A549 (cell line): ENCODE data around the gene RHOC. TPM values are rescaled to one million over a fixed set of nuclear protein-coding genes. Genes with fewer than 3 reads are reported as not detected.

ENCODE experiments used
- ATAC-seq, 2 experiments: fragments of 200-7000 bp in 1 of 2; fragments of >200 bp in 1 of 2; cut with Nextera tagmentation in 1 of 2; cut with Tn5 transposase in 1 of 2; 3 replicates each; pipeline versions ENCODE4 v1.8.0 to v1.9.1; 2018 to 2020; ENCODE audit warnings: mild to moderate bottlenecking in 1 of 2, moderate library complexity in 1 of 2
- CTCF ChIA-PET: fragments of 300-600 bp; sonication (Branson Sonifier 250); formaldehyde crosslinking; extraction: SDS; loops from one replicate; lab custom pipeline; 2021; ENCODE audit warnings: antibody characterized with exemption, inconsistent platforms; lab: Yijun Ruan, JAX
- POLR2A ChIA-PET: fragments of 350-600 bp; formaldehyde crosslinking; extraction: SDS; loops from one replicate; lab custom pipeline; 2021; ENCODE audit warnings: antibody characterized with exemption, inconsistent platforms; lab: Yijun Ruan, JAX
- DNase-seq, 2 experiments: peaks; one replicate each; pipeline versions ENCODE4 v3.0.0 to v3.0.0-alpha.2; 2011 to 2016; ENCODE audit warnings: low read depth in 1 of 2, low spot score in 1 of 2
- FAIRE-seq: peaks from 2 replicates; lab custom pipeline; 2011; peaks lifted over from hg19 to GRCh38; lab: Jason Lieb, UNC
- H3K27ac ChIP-seq, 2 experiments: fragments of >200 bp; sonication (Bioruptor Twin); formaldehyde crosslinking; 3 replicates each; pipeline ENCODE4 v1.5.1; 2016 to 2017
- H3K4me1 ChIP-seq: fragments of >200 bp; sonication (Bioruptor Twin); formaldehyde crosslinking; 3 replicates; pipeline ENCODE4 v1.6.1; 2016
- H3K4me2 ChIP-seq: fragments of >200 bp; sonication (Bioruptor Twin); formaldehyde crosslinking; 3 replicates; pipeline ENCODE4 v1.6.1; 2016
- H3K4me3 ChIP-seq: fragments of >200 bp; sonication (Bioruptor Twin); formaldehyde crosslinking; 3 replicates; pipeline ENCODE4 v1.5.1; 2016
- H3K9me3 ChIP-seq: fragments of >200 bp; sonication (Bioruptor Twin); formaldehyde crosslinking; 3 replicates; pipeline ENCODE4 v1.6.1; 2016
- ATOH8 ChIP-seq: fragments of 250-450 bp; sonication (Bioruptor Pico); IDR thresholded peaks from 2 replicates; pipeline ENCODE4 v1.5.0; 2020; ENCODE audit warnings: low read depth, mild to moderate bottlenecking, moderate library complexity
- BHLHE40 ChIP-seq: IDR thresholded peaks from 2 replicates; pipeline ENCODE4 v1.6.1; 2012; ENCODE audit warnings: low read depth, low read length, inconsistent platforms
- CBX2 ChIP-seq: fragments of 200-600 bp; sonication (generic); IDR thresholded peaks from 2 replicates; pipeline ENCODE4 v1.6.1; 2016; ENCODE audit warnings: low read depth, mild to moderate bottlenecking, borderline replicate concordance
- CBX8 ChIP-seq: fragments of 200-600 bp; sonication (generic); IDR thresholded peaks from 2 replicates; pipeline ENCODE4 v1.6.1; 2016
- CHD2 ChIP-seq: fragments of 150-350 bp; IDR thresholded peaks from 2 replicates; pipeline ENCODE4 v1.6.1; 2014; ENCODE audit warnings: low read length; ENCODE audit not compliant: partially characterized antibody
- E2F6 ChIP-seq: IDR thresholded peaks from 2 replicates; pipeline ENCODE4 v1.6.1; 2012; ENCODE audit warnings: low read depth, borderline replicate concordance
- EHF ChIP-seq: fragments of 250-450 bp; sonication (Bioruptor Pico); IDR thresholded peaks from 2 replicates; pipeline ENCODE4 v1.5.0; 2020; ENCODE audit warnings: mild to moderate bottlenecking
- ESRRA ChIP-seq: fragments of 150-350 bp; IDR thresholded peaks from 2 replicates; pipeline ENCODE4 v1.6.1; 2014; ENCODE audit warnings: mild to moderate bottlenecking, low read length, borderline replicate concordance
- FOSB ChIP-seq: fragments of 250-450 bp; sonication (Bioruptor Pico); IDR thresholded peaks from 2 replicates; pipeline ENCODE4 v1.5.0; 2020; ENCODE audit warnings: mild to moderate bottlenecking, moderate library complexity
- FOXS1 ChIP-seq: fragments of 250-450 bp; sonication (Bioruptor Pico); IDR thresholded peaks from 2 replicates; pipeline ENCODE4 v1.5.0; 2020; ENCODE audit warnings: mild to moderate bottlenecking, moderate library complexity
- HOXA7 ChIP-seq: fragments of 250-450 bp; sonication (Bioruptor Pico); IDR thresholded peaks from 2 replicates; pipeline ENCODE4 v1.5.0; 2020; ENCODE audit warnings: mild to moderate bottlenecking, moderate library complexity
- HOXB13 ChIP-seq: fragments of 250-450 bp; sonication (Bioruptor Pico); IDR thresholded peaks from 2 replicates; pipeline ENCODE4 v1.5.0; 2020; ENCODE audit warnings: low read depth, mild to moderate bottlenecking, moderate library complexity
- HOXB5 ChIP-seq: fragments of 250-450 bp; sonication (Bioruptor Pico); IDR thresholded peaks from 2 replicates; pipeline ENCODE4 v1.5.0; 2020; ENCODE audit warnings: mild to moderate bottlenecking, moderate library complexity
- KDM1A ChIP-seq: fragments of 200-600 bp; sonication (generic); IDR thresholded peaks from 2 replicates; pipeline ENCODE4 v1.6.1; 2016; ENCODE audit warnings: low read depth, mild to moderate bottlenecking
- RARB ChIP-seq: fragments of 250-450 bp; sonication (Bioruptor Pico); IDR thresholded peaks from 2 replicates; pipeline ENCODE4 v1.8.0; 2021; ENCODE audit warnings: mild to moderate bottlenecking, moderate library complexity
- RNF2 ChIP-seq: fragments of 200-600 bp; sonication (generic); IDR thresholded peaks from 2 replicates; pipeline ENCODE4 v1.6.1; 2016; ENCODE audit warnings: low read depth, mild to moderate bottlenecking, antibody characterized with exemption, moderate library complexity, borderline replicate concordance
- SMC3 ChIP-seq: fragments of >200 bp; sonication (Bioruptor Twin); formaldehyde crosslinking; IDR thresholded peaks from 3 replicates; pipeline ENCODE4 v1.6.1; 2018; ENCODE audit warnings: inconsistent platforms
- SREBF2 ChIP-seq: fragments of 450-650 bp; IDR thresholded peaks from 2 replicates; pipeline ENCODE4 v1.6.1; 2014; ENCODE audit warnings: mild to moderate bottlenecking, moderate library complexity
- TFCP2L1 ChIP-seq: fragments of 250-450 bp; sonication (Bioruptor Pico); IDR thresholded peaks from 2 replicates; pipeline ENCODE4 v1.5.0; 2021; ENCODE audit warnings: mild to moderate bottlenecking
- ZFP36 ChIP-seq: fragments of 450-650 bp; IDR thresholded peaks from 2 replicates; pipeline ENCODE4 v1.6.1; 2014; ENCODE audit warnings: borderline replicate concordance; ENCODE audit not compliant: partially characterized antibody
- ZNF302 ChIP-seq: fragments of 250-450 bp; sonication (Bioruptor Pico); IDR thresholded peaks from 2 replicates; pipeline ENCODE4 v1.9.0; 2021; ENCODE audit warnings: inconsistent platforms, mild to moderate bottlenecking, moderate library complexity
- WGBS: methylation state at CpG from one replicate; pipeline ENCODE4 v1.1.6; 2017; ENCODE audit errors: missing lambda C conversion rate; 5-methylcytosine and 5-hydroxymethylcytosine counted together
- polyA plus RNA-seq, 4 experiments: library from polyadenylated mRNA; depleted of rRNA in 3 of 4; stranded (reverse); fragments of >200 nt; fragmentation: RNase III in 1 of 4; extraction: RNeasy Plus Mini Kit Qiagen cat#74134 plus additional on column Dnase treatment in 1 of 4; gene quantifications; 2 replicates in 3 of 4; 3 replicates in 1 of 4; pipeline ENCODE4 v1.2.3, GENCODE V29; 2011 to 2017

The RHOC gene
- polyA plus RNA-seq, 2 of the 4 experiments (the other 2 are of a cell fraction), result 255 to 296 TPM

DNA sequence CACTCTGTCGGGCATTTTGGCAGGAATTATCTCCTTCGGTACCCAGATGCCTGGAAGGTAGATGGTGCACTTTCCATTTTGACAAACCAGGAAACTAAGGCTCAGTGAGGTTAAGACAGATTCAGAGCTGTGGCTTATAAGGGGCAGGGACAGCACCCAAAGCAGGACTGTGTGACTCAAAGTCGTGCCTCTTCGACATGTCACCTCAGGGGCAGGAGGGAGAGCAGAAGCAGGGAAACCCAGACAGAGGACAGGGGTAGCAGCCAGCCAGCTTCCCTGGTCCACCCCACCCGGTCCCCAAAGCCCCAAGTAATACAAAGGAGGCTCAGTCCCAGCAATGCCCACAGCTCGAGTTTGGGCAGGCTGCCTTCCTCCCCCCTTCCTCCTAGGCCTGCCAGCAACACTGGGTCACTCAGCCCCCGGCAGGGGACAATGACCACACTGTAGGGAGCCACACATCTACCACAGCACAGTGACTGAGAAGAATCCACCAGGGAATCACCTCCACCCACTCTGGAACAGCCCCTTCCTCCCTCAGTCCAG is 2.5 kb downstream of the RHOC start:
- ATAC-seq, result no peak
- DNase-seq, result no peak
- Histone ChIP-seq H3K9me3 (no peaks in the 10 kb centered on the region), H3K4me1 (peaks cover 60% of the 10 kb centered on the region), H3K4me2 (peak overlapping the region; percentile 94), H3K4me3 (peak overlapping the region; percentile 99), H3K27ac (peak overlapping the region; percentile 98 to 100)
- 29% methylated on average over 6 of the region's 7 CpGs for WGBS
- FAIRE-seq, result no peak
- CTCF ChIA-PET, result interaction anchor here (1.0 to 2.9 kb wide), 5 partner anchors 11 to 335 kb away, joined by 3 to 18 read pairs (median 4); partner anchors contain the start of gene PPM1J
- TF ChIP-seq SMC3 (no peak), EHF (no peak), RARB (CRISPR knock-in tag) (no peak), FOSB (CRISPR knock-in tag) (no peak), CBX2 (no peak), CHD2 (no peak), RNF2 (no peak), SREBF2 (no peak)
- TF ChIP-seq, all 56 proteins: peak for 0
- POLR2A ChIA-PET, result interaction anchor here (0.6 to 1.7 kb wide), 7 partner anchors 9 to 310 kb away, joined by 3 to 9 read pairs (median 4); partner anchors contain the start of gene MOV10

GRCh38 chr1:112703706-112704105 is 3.2 kb downstream of the RHOC start:
- POLR2A ChIA-PET, result interaction anchor here (1.7 kb wide), 1 partner anchor 310 kb away, joined by 9 read pairs; no protein-coding TSS in a partner anchor
- no peaks in the 10 kb centered on the region for H3K9me3 ChIP-seq
- TF ChIP-seq KDM1A (no peak), HOXA7 (no peak), CBX8 (no peak)
- H3K4me3 ChIP-seq, result no peak overlapping the region
- WGBS, result 83% methylated on average over 8 of the region's 8 CpGs
- H3K4me2 ChIP-seq, result peak overlapping the region; percentile 94
- ATAC-seq (no peak), DNase-seq (no peak), FAIRE-seq (no peak)
- CTCF ChIA-PET, result interaction anchor here (1.0 to 2.9 kb wide), 5 partner anchors 12 to 334 kb away, joined by 3 to 18 read pairs (median 4); partner anchors contain the start of genes MOV10 and PPM1J
- peak overlapping the region; percentile 98 to 100; a peak in 4 of 6 replicates for H3K27ac ChIP-seq
- peaks cover 68% of the 10 kb centered on the region for H3K4me1 ChIP-seq

DNA sequence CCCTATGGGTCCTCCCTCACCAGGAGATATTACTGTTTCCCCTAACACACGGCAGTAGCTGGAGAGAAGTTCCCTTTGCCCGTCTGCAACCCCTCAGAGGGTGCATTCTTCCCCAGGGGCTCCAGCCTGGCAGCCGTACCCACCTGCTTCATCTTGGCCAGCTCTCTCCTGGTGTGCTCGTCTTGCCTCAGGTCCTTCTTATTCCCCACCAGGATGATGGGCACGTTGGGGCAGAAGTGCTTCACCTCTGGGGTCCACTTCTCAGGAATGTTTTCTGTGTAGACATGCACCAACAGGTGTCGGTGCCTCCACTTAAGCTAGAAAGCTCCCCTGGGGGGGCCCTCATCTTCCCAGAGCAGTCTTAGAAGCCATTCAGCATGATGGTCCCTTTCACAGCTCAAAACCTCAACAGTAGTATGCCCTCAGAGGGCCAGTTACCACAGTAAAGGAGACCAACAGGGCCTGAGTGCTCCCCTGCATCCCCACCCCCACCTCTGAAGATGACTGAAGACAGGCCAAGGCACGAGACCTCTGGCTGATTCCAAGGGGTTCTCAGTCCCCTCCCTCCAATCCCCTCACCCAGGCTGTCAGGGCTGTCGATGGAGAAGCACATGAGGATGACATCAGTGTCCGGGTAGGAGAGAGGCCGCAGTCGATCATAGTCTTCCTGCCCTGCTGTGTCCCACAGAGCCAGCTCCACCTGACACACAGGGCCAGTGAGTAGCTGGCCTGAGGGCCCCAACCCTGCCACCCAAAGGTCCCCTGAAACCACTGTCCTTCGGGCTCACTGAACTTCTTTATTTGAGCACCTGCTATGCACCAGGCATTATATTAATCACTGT is 4.3 kb downstream of the RHOC start:
- Histone ChIP-seq H3K9me3 (no peaks in the 10 kb centered on the region), H3K4me3 (no peak overlapping the region), H3K4me2 (peak overlapping the region; percentile 86; the same call in 1 of the 3 replicates), H3K4me1 (peaks cover 66% of the 10 kb centered on the region), H3K27ac (peak overlapping the region in 1 of 2 experiments; percentile 100; a peak in 3 of 6 replicates)
- ChIA-PET CTCF (interaction anchor here (1.1 to 2.9 kb wide), 4 partner anchors 13 to 28 kb away, joined by 3 to 18 read pairs (median 4); partner anchors contain the start of genes MOV10 and PPM1J), POLR2A (interaction anchor here (0.9 kb wide), 1 partner anchor 28 kb away, joined by 3 read pairs; the partner anchor contains the start of gene MOV10)
- no peak for DNase-seq
- WGBS, result 88% methylated on average over 7 of the region's 12 CpGs
- TF ChIP-seq ESRRA (no peak), ZNF302 (no peak), ATOH8 (no peak), RNF2 (no peak), SMC3 (no peak), FOXS1 (CRISPR knock-in tag) (no peak), FOSB (CRISPR knock-in tag) (no peak), TFCP2L1 (CRISPR knock-in tag) (no peak), BHLHE40 (no peak), ZFP36 (no peak), HOXB13 (CRISPR knock-in tag) (no peak), E2F6 (no peak), HOXB5 (CRISPR knock-in tag) (no peak), CBX2 (no peak)
- ATAC-seq, result no peak
- no peak for FAIRE-seq
